HL-60 (cell line): ENCODE results near the gene PUM2.

ENCODE experiments used
- DNase-seq, 2 experiments: peaks; one replicate each; pipeline ENCODE4 v3.0.0-alpha.2; 2010 to 2020; ENCODE audit warnings: low read depth in 1 of 2, low spot score in 1 of 2
- H3K27ac ChIP-seq: fragments of 250-450 bp; sonication (Bioruptor Pico); replicated peaks from 2 replicates; pipeline ENCODE4 v1.5.1; 2020; ENCODE audit warnings: mild to moderate bottlenecking, moderate library complexity
- H3K27me3 ChIP-seq: fragments of 250-450 bp; sonication (Bioruptor Pico); 2 replicates; pipeline ENCODE4 v1.5.1; 2021; ENCODE audit warnings: mild to moderate bottlenecking, moderate library complexity; ENCODE audit not compliant: insufficient read depth, poor library complexity, severe bottlenecking
- H3K4me3 ChIP-seq: replicated peaks from 2 replicates; pipeline ENCODE4 v1.5.1; 2011; ENCODE audit warnings: mild to moderate bottlenecking, control low read depth, low read length; ENCODE audit not compliant: insufficient read depth
- GABPA ChIP-seq: IDR thresholded peaks from 2 replicates; pipeline ENCODE4 v1.6.1; 2012; ENCODE audit warnings: low read depth
- POLR2AphosphoS5 ChIP-seq: IDR thresholded peaks from 2 replicates; pipeline ENCODE4 v1.6.1; 2012; ENCODE audit warnings: low read depth
- SPI1 ChIP-seq: IDR thresholded peaks from 2 replicates; pipeline ENCODE4 v1.6.1; 2012; ENCODE audit warnings: low read depth, mild to moderate bottlenecking, borderline replicate concordance
- TF ChIP-seq, protein P1 (sequence below): IDR thresholded peaks from one replicate; pipeline ENCODE4 v1.5.1; 2011; ENCODE audit warnings: low read length, control low read depth, inconsistent platforms; ENCODE audit not compliant: insufficient read depth
- TF ChIP-seq, protein P2 (sequence below): IDR thresholded peaks from 2 replicates; pipeline ENCODE4 v1.6.1; 2012; ENCODE audit warnings: low read depth; ENCODE audit not compliant: insufficient replicate concordance

PUM2 gene

DNA sequence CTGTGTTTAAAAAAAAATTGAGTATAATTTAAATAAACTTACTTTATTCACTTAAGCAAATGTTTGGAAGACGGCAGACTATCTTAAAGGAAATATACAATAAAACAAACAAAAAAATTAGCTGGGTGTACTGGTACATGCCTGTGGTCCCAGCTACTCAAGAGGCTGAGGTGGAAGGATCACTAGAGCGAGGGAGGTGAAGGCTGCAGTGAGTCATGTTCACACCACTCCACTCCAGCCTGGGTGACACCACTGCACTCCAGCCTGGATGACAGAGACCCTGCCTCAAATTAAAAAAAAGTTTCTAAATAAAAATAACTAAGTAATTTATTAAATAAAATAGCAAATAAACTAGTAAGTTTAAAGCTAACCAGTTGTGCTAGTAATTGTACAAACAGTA, 7.5 kb downstream of the PUM2 start:
- H3K4me3 ChIP-seq, result no peak overlapping the region
- TF ChIP-seq POLR2AphosphoS5 (no peak), SPI1 (no peak)
- H3K27me3 ChIP-seq, result no peaks in the 10 kb centered on the region

DNA sequence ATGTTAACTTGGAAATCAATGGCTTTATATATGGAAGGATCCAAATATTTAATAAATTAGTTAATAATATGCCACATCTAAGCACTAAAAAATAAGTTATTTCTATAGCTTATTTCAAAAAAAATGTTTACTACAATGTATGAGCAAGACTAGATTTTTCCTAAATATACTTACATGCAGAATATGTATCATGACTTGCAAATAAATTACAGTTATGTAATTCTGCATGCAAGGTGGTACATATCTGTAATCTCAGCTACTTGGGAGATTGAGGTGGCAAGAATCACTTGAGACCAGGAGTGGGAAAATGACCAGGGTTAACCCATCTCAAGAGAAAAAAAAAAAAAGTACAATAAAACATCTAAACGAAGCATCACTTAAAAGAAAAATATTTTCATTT, 11.6 kb downstream of the PUM2 start:
- TF ChIP-seq, protein P1, sequence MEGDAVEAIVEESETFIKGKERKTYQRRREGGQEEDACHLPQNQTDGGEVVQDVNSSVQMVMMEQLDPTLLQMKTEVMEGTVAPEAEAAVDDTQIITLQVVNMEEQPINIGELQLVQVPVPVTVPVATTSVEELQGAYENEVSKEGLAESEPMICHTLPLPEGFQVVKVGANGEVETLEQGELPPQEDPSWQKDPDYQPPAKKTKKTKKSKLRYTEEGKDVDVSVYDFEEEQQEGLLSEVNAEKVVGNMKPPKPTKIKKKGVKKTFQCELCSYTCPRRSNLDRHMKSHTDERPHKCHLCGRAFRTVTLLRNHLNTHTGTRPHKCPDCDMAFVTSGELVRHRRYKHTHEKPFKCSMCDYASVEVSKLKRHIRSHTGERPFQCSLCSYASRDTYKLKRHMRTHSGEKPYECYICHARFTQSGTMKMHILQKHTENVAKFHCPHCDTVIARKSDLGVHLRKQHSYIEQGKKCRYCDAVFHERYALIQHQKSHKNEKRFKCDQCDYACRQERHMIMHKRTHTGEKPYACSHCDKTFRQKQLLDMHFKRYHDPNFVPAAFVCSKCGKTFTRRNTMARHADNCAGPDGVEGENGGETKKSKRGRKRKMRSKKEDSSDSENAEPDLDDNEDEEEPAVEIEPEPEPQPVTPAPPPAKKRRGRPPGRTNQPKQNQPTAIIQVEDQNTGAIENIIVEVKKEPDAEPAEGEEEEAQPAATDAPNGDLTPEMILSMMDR, result no peak
- TF ChIP-seq, protein P2, sequence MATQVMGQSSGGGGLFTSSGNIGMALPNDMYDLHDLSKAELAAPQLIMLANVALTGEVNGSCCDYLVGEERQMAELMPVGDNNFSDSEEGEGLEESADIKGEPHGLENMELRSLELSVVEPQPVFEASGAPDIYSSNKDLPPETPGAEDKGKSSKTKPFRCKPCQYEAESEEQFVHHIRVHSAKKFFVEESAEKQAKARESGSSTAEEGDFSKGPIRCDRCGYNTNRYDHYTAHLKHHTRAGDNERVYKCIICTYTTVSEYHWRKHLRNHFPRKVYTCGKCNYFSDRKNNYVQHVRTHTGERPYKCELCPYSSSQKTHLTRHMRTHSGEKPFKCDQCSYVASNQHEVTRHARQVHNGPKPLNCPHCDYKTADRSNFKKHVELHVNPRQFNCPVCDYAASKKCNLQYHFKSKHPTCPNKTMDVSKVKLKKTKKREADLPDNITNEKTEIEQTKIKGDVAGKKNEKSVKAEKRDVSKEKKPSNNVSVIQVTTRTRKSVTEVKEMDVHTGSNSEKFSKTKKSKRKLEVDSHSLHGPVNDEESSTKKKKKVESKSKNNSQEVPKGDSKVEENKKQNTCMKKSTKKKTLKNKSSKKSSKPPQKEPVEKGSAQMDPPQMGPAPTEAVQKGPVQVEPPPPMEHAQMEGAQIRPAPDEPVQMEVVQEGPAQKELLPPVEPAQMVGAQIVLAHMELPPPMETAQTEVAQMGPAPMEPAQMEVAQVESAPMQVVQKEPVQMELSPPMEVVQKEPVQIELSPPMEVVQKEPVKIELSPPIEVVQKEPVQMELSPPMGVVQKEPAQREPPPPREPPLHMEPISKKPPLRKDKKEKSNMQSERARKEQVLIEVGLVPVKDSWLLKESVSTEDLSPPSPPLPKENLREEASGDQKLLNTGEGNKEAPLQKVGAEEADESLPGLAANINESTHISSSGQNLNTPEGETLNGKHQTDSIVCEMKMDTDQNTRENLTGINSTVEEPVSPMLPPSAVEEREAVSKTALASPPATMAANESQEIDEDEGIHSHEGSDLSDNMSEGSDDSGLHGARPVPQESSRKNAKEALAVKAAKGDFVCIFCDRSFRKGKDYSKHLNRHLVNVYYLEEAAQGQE, result no peak
- TF ChIP-seq SPI1 (no peak), GABPA (no peak), POLR2AphosphoS5 (no peak)
- Histone ChIP-seq H3K27me3 (no peaks in the 10 kb centered on the region), H3K4me3 (no peak overlapping the region), H3K27ac (no peak overlapping the region)
- DNase-seq, result no peak

More for the DNA sequence above, 7.5 kb downstream of the PUM2 start:
- H3K27ac ChIP-seq, result no peak overlapping the region
- DNase-seq, result no peak

DNA sequence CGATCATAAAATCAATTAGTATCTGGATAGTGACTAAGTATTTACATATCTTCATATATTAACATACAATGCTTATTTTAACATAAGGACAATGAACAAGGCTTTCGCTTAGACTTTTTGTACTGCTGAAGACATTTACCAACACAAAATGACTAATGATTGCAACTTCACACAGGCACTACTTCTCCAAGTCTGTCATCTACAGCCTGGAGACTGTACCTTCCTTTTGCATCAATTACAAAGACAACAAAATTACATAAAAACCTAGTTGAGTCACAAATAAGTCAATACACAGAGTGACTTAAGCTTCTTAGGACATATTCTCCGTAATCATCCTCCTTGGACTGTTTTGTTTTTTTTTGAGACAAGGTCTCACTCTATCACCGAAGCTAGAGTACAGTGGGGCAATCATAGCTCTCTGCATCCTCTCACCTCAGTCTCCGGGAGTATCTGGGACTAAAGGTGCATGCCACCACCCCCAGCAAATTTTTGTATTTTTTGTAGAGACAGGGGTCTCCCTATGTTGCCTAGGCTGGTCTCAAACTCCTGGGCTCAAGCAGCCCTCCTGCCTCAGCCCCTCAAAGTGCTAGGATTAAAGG, 15.9 kb downstream of the PUM2 start:
- Histone ChIP-seq H3K27ac (no peak overlapping the region), H3K27me3 (no peaks in the 10 kb centered on the region), H3K4me3 (no peak overlapping the region)
- no peak for TF ChIP-seq GABPA
- DNase-seq, result no peak

DNA sequence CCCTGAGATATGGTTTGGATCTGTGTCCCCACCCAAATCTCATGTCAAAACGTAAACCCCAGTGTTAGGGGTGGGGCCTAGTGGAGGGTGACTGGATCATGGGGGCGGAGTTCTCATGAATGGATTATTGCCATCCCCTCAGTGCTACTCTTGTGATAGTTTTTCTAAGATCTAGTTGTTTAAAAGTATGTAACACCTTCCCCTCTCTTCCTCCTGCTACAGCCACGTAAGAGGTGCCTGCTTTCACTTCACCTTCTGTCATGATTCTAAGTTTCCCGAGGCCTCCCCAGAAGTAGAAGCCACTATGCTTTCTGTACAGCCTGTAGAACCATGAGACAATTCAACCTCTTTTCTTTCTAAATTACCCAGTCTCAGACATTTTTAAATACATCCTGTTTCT, 16.9 kb downstream of the PUM2 start:
- TF ChIP-seq GABPA, result no peak
- no peak for TF ChIP-seq SPI1
- no peak for TF ChIP-seq POLR2AphosphoS5
- TF ChIP-seq, protein P2, result no peak
- TF ChIP-seq, protein P1, result no peak

DNA sequence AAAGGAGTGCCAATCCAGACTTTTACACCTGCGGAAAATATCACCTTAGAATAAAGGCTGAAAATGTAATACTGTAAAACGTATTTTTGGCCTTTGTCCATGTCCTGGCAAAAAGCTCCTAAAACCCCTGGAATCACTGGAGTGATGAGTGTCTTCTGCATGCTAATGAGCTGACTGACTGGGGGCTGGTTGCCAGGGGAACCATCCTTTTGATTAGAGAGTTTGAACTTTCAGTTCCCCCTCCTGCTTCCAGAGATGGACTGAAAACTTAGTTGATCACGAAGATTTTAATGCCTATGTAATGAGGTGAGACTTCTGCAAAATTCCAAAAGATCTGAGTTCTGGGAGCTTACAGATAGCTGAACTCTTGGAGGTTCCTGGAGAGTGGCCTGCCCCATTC, 20.5 kb downstream of the PUM2 start:
- no peaks in the 10 kb centered on the region for H3K27me3 ChIP-seq

More for the DNA sequence above, 16.9 kb downstream of the PUM2 start:
- no peak overlapping the region for H3K27ac ChIP-seq
- no peak for DNase-seq
- no peak overlapping the region for H3K4me3 ChIP-seq
- no peaks in the 10 kb centered on the region for H3K27me3 ChIP-seq

More for the DNA sequence above, 20.5 kb downstream of the PUM2 start:
- Histone ChIP-seq H3K4me3 (no peak overlapping the region), H3K27ac (no peak overlapping the region)
- DNase-seq, result no peak
- TF ChIP-seq, protein P1, result no peak
- no peak for TF ChIP-seq SPI1
- TF ChIP-seq POLR2AphosphoS5, result no peak
